HCT116 (cell line): ENCODE data around the gene ADARB1.

ENCODE experiments used
- CBX3 ChIP-seq: IDR thresholded peaks from 2 replicates; pipeline ENCODE4 v1.6.1; 2012; ENCODE audit warnings: low read depth
- CEBPB ChIP-seq: IDR thresholded peaks from 2 replicates; pipeline ENCODE4 v1.6.1; 2012; ENCODE audit warnings: low read depth
- CTCF ChIP-seq, 3 experiments: fragments of 200-600 bp in 1 of 3; sonication (generic) in 1 of 3; IDR thresholded peaks in 2 of 3; conservative IDR thresholded peaks in 1 of 3; 2 replicates each; pipeline ENCODE4 v1.5.1; 2012 to 2017; ENCODE audit warnings: low read depth in 2 of 3, low read length in 2 of 3, antibody characterized with exemption in 1 of 3, borderline replicate concordance in 1 of 3, control low read depth in 1 of 3, mild to moderate bottlenecking in 1 of 3, mixed read lengths in 1 of 3, mixed run types in 1 of 3, moderate library complexity in 1 of 3; ENCODE audit not compliant: insufficient read depth in 1 of 3
- ELF1 ChIP-seq: IDR thresholded peaks from 2 replicates; pipeline ENCODE4 v1.6.1; 2012; ENCODE audit warnings: low read depth, borderline replicate concordance
- EZH2 ChIP-seq: fragments of 200-600 bp; sonication (generic); IDR thresholded peaks from 2 replicates; pipeline ENCODE4 v1.6.1; 2017; ENCODE audit warnings: antibody characterized with exemption, mixed run types
- EZH2phosphoT487 ChIP-seq: fragments of 200-600 bp; IDR thresholded peaks from 2 replicates; pipeline ENCODE4 v1.6.1; 2018; ENCODE audit warnings: antibody characterized with exemption, borderline replicate concordance
- POLR2AphosphoS5 ChIP-seq: IDR thresholded peaks from 2 replicates; pipeline ENCODE4 v1.6.1; 2011; ENCODE audit warnings: mild to moderate bottlenecking, low read depth, low read length, moderate library complexity
- SRF ChIP-seq: IDR thresholded peaks from 2 replicates; pipeline ENCODE4 v1.6.1; 2012; ENCODE audit warnings: low read depth
- TCF7L2 ChIP-seq: IDR thresholded peaks from 2 replicates; pipeline ENCODE4 v1.7.0; 2011; ENCODE audit warnings: borderline replicate concordance, inconsistent platforms; ENCODE audit not compliant: insufficient read depth, insufficient read length; ENCODE audit errors: extremely low read depth
- YY1 ChIP-seq: IDR thresholded peaks from 2 replicates; pipeline ENCODE4 v1.6.1; 2011; ENCODE audit warnings: low read length, low read depth, moderate library complexity, mild to moderate bottlenecking; ENCODE audit not compliant: insufficient replicate concordance; ENCODE audit errors: extremely low read depth

- no peak for TF ChIP-seq CTCF (IDR thresholded peaks at IDR 0.05 in 2 of 3, conservative IDR thresholded peaks at IDR 0.05 in 1 of 3; ENCODE audit: borderline replicate concordance in 1 of 3, insufficient read depth in 1 of 3, low read depth in 2 of 3, low read length in 2 of 3)
- TF ChIP-seq EZH2, result no peak
- TF ChIP-seq CEBPB, result no peak
- TF ChIP-seq YY1, result no peak
- TF ChIP-seq POLR2AphosphoS5, result no peak
- TF ChIP-seq ELF1, result no peak
- TF ChIP-seq SRF, result no peak
- no peak for TF ChIP-seq CBX3
- no peak for TF ChIP-seq TCF7L2
- TF ChIP-seq EZH2phosphoT487, result no peak
Measured at GRCh38 chr21:45250272-45250671, 175.9 kb downstream of the ADARB1 start.
